T1000 (cell line): ENCODE data around the gene GIGYF1.
"Not testable (repeated sequence)": the region's sequence is repeated elsewhere in the genome, so short reads cannot be mapped to it uniquely, and the experiment has no call there.

Experiments used
- DNase-seq: peaks from one replicate; lab custom pipeline; 2025; ENCODE audit warnings: mixed read lengths; lab: John Stamatoyannopoulos, UW

Gene GIGYF1

DNA sequence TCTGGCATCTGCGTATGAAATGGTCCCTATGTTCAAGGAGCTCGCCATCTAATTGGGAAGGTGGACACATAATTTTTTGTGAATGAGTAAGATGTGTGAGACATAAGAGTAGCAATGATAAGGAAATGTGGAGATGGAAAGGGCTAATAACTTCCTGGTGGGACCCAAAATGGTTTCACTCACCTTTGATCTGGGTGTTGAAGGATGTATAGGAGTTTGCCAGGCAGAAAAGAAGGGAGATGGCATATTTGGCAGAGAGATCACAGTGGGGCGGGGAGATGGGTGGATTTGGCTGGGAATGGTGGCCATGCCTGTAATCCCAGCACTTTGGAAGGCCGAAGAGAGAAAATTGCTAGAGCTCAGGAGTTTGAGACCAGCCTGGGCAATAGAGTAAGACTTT is 16.4 kb upstream of the GIGYF1 start:
- DNase-seq, result no peak

DNA sequence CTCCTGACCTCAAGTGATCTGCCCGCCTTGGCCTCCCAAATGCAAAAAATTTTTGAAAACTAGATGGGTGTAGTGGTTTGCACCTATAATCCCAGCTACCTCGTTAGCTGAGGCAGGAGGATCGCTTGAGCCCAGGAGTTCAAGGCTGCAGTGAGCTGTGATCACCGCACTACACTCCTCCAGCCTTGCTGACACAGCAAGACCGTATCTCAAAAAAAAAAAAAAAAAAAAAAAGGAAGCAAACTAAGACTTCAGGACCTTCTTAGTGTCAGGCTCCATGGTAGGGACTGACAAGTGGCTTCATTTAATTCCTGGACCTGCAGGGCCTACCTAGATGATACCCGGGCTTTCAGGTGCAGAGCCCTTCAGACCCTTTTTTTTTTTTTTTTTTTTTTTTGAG is 14.3 kb upstream of the GIGYF1 start:
- DNase-seq, result no peak

DNA sequence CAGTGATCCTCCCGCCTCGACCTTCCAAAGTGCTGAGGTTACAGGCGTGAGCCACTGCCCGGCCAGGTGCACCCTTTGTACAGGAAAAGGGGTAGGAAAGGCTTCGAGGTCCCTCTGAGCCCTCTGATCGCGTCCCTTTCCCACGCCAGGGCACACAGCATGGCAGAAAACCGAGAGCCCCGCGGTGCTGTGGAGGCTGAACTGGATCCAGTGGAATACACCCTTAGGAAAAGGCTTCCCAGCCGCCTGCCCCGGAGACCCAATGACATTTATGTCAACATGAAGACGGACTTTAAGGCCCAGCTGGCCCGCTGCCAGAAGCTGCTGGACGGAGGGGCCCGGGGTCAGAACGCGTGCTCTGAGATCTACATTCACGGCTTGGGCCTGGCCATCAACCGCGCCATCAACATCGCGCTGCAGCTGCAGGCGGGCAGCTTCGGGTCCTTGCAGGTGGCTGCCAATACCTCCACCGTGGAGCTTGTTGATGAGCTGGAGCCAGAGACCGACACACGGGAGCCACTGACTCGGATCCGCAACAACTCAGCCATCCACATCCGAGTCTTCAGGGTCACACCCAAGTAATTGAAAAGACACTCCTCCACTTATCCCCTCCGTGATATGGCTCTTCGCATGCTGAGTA is 12.7 kb upstream of the GIGYF1 start:
- DNase-seq, result no peak

DNA sequence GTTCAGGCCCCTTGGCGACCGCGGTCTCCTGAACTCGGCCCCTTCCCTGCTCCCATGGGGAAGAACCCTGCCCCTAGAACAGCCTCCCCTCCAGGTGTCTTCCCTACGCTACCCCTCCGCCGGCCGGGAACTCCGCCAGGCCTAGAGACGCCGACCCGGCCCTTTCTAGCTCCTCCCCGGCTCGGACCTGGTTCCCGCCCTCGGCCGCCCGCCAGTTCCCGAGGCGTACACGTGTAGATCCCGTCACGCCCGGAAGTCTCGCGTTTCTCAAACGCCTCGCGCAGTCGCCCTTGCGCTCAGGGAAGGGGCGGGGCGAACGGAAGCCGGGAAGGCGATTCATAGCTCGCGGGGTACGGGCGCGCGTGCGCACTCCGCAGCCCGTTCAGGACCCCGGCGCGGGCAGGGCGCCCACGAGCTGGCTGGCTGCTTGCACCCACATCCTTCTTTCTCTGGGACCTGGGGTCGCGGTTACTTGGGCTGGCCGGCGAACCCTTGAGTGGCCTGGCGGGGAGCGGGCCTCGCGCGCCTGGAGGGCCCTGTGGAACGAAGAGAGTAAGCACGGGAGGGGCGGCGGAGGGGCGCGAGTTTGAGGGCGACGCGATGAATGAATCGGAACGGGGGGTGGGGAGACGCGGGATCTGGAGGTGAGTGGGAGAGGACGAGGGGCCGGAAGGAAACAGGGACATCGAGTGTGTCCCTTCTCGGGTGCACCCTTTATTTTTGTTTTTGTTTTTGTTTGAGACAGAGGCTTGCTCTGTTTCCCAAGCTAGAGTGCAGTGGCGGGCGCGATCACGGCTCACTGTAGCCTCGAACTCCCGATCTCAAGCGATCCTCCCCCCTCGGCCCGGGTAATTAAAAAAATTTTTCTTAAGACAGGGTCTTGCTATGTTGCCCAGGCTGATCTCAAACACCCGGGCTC is 12.0 kb upstream of the GIGYF1 start, which contains the start of gene POP7:
Gene POP7 (plus strand): TSS at position 369 of the 919 bp plus-strand sequence. CDS start 710 bp downstream, outside the sequence.
- DNase-seq, result peak; percentile 90

DNA sequence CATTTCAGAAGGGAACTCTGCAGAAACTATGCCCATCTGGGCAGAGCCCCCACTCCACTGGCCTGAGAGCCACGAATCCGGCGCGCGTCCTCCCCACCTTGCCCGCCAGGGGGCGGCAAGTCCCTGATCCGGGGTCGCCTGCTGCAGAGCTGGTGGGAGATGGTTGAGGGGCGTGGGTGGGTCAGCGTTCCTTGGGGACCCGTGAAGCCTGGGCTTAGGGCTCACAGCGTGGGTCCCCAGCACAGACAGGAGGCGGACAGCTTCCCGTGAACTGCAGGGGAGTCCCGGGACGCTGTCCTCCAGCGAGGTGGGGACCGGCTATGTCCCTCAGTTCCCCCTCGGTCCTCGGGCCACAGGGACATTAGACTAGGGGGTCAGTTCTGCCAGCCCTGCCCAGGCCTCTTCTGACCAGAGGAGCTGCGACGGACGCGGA is 11.3 kb upstream of the GIGYF1 start:
- peak; percentile 70 for DNase-seq

DNA sequence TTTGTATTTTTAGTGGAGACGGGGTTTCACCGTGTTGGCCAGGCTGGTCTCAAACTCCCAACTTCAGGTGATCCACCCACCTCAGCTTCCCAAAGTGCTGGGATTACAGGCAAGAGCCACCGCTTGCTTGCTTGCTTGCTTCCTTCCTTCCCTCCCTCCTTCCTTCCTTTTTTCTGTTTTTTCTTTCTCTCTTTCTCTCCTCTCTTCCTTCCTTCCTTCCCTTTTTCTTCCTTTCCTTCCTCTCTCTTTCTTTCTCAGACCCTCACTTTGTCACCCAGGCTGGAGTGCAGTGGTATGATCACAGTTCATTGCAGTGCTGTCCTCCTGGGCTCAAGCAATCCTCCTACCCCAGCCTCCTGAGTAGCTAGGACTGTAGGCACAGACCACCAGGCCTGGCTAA is 7.0 kb upstream of the GIGYF1 start:
- not testable (repeated sequence) for DNase-seq

DNA sequence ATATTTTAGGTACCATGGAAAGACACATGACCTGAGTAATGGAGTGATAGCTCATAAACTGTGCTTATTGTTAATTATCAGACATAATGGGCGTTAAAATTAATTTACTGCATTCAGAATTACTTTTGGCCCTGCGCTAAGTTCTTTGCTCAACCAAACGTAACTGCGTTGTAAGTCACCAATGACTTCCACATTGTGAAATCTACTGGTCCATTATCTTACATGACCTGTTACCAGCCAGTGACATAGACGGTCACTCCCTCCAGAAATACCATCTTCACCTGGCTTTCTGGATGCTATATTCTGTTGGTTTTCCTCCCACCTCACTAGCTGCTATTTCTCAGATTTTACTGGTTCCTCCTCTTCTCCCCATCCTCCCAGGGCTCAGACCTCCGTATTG is 5.0 kb upstream of the GIGYF1 start:
- no peak for DNase-seq

DNA sequence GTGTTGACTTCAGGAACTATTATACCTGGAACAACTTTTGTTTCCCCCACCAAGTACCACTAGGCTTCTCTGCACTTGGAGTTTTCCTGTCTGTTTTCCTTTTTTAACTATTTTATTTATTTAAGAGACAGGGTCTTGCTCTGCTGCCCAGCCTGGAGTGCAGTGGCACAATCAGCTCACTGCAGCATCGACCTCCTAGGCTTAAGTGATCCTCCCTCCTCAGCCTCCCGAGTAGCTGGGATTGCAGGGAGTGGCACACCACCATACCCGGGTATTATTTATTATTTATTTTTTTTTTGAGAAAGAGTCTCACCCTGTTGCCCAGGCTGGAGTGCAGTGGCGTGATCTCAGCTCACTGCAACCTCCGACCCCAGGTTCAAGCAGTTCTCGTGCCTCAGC is 2.1 kb upstream of the GIGYF1 start:
- DNase-seq, result no peak

DNA sequence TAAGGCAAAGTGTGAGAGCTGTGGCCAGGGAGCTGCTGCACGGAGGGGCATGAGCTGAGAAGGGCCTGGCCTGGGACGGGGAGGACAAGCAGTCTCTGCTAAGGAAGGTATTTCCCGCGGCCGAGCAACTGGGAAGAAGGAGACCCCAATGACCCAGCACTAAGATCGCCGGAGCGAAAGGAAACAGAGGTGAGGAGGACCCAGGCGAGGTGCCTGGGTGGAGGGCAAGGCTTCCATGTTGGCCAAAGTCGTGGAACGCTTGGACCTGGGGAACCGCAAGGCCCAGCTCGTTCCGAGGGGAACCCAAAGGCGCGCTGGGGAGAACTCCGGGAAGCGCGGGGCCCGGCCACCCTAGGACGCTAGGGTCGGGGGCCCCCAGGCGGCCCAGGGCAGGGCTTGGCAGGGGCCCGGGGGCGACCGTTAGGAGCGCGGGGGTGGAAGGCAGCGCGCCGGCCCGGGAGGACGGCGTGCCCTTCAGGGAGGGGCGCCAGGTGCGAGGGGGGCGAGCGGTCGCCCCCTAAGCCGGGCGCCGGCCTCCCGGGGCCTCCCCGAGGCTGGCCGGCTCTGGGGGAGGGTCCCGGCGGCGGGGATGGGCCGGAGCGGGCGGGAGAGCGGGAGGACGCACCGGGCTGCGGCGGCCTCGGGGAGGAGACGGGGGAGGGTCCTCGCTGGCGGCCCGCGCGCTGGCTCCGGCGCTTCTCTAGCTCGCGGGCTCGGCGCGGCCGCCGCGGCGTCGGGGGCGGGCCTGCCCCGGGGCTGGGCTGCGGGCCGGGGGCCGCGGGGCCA is 545 bp downstream of the GIGYF1 start:
- DNase-seq, result no peak

DNA sequence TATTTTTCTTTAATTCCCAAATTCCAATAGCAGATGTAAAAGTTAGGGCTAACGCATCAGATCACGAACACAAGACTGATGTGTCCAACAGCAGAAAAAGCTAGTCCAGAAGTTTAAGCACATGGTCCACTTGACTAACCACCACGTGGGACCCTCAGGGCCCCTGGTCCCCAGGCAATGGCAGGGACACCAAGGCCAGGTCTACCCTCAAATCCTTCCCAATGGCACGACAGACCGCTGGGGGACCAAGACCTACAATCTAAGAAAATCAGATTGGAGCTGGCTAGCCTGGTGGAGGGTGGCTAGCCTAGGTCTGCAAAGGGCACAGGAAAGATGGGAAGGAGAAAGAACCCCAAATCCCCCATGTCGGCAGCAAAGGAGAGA is 1.5 kb downstream of the GIGYF1 start:
- no peak for DNase-seq

DNA sequence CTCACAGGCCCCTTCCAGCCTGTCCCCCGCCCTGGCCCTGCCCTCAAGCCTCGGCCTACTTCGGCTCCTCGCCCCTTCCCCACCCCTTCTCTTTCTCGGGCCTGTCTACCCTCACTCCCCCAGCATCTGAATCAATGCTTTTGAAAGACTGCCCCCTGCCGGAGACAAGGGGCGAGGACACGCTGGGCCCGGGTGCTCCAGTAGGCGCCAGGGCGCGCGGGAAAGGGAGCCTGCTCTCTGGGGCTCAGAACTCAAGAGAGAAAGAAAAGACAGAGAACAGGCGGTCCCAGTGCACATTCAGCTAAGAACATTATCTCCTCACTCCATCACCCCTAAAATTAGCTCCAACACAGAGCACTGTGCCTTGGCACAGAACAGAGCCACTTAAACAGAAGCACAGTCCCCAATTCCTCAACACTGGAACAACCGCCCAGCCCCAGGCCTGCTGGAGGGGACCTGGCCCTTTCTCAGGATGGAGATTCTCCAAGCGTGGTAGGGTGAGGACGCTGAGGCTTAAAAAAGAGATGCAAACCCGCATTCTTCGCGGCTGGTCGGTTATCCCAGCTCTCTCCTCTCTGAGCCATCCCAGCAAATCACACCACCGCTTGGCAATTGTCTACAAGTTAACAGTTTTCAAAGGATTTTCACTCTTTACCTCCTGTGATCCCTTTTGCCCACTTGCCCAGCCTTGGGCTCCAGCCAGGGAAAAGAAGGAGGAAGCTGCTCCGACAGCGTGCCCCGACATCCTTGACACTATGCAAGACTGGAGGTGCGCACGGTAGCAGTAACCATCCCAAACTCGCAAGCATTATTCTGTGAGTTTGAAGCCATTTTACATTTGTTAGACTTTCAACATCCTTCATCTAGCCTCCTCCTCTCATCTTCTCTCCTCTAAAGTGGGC is 2.1 kb downstream of the GIGYF1 start:
- peak; percentile 38 for DNase-seq

DNA sequence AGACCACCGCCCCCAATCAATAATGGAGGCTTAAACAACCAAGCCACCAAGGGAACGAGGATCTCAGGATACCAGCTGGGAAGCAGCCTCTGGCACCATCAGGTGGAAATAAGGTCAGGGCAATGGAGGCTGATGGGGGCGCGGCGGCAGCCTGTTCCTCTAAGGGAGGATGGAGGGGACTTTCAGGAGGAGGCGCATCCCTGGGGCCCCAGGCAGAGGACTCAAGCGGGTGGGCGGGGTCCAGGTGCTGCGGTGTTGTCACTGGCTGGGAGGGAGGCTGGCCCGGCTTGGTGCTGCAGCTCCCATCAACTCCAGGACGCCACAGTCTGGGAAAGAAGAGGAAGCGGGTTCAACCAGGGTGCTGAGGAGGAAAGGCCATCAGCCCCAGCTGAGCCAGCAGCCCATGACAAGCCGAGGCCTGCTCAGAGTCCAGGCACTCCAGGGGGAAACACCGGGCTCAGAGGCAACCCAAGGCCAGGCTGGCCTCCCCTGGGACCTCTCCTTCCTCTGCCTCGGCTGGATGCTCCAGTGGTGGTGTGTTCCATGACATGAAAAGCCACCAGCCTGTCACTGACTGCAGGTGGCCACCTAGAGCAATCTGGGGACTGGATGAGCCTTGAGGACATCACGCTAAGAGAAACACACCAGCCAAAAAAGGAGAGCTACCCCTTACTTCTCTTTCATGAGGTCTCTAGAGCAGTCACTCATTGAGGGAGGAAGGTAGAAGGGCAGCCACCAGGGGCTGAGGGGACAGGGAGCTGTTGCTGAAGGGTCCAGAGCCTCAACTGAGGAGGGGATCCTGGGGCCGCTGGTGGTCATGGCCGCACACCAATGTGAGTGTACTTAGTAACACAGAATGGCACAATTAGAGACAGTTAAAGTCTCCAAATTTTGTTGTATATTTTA is 4.6 kb downstream of the GIGYF1 start:
- DNase-seq, result no peak

DNA sequence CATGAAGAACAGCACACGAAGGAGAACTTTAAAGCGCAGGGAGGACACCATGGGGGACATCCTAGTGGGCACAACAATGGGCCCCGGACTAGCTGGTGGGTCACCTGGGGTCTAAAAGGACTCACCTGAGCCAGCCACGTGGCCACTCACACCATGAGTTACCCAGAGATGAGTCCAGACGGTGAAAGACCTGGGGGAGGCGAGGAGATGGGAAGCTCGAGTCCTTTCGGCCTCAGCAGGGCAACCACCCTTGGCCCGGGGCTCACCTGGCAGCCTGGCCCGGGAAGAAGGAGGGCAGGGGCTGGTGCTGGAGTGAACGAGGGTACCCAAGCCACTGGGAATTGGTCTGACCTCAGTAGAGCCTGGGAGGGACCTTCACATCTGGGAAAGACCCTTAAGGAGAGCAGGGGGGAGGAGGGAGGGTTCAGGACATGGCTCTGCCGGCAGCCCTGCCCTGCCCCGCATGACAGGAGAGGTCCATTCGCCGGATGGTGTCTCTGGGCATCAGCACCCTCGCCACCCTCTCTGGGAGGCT is 5.7 kb downstream of the GIGYF1 start:
- DNase-seq, result no peak

DNA sequence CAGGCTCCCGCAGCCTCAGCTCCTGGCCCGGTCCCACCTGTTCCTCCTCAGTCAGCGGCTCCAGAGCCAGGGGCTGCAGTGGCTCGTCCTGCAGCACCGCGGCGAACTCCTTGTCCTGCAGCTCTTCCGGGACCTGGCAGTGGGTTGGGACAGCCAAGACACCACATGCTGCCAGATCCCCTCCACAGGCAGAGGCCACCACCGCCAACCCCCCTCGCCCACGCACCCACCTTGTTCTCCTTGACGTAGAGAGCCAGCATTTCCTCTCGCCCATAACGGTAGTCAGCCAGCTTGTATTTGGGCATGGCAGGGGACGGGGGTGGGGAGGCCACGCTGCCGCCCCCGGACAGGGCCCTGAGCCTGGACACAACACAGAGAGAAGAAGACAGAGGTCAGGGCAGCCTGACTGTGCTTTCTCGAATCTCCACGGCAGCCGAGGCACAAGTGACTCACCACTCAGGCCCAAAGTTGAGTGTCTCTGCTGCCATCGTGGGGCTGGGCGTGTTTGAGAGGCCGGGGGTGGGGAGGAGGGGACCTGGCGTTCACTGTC is 6.2 kb downstream of the GIGYF1 start:
- no peak for DNase-seq

DNA sequence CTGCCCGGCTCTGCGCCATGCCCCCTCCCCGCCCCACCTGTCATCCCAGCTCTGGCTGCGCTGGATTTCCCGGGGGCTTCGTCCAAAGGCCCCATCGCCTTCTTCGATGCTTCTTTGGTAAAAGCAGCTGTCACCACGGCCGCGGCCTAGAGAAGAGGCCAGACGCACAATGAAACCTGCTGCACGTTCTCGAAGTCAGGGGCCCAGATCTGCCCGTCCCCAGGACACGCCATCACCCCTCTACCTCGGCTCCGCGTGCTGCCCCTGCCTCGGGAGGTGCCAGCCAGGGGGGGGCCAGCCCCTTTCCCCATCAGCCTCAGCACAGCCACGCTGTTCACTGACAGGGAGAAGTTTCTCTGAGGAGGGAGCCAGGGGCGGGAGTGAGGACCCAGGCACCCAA is 6.8 kb downstream of the GIGYF1 start:
- no peak for DNase-seq

DNA sequence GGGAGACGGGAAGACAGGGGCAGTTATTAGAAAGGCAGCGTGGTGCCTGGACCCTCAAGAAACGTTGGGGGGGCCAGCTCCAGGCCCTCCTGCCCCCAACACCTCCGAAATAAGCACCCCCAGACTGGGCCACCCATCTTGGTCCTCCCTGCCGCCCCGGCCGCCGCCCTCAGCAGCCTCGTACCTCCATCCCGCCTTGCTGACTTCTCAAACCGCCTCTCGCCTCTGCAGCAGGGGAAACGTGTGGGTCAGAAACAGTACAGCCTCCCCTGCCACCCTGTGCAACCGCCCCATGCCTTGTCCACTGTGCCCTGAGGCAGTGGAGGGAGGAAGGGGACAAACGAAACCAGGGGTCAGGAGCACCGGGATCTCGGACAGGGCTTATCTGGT is 7.2 kb downstream of the GIGYF1 start:
- DNase-seq, result no peak

DNA sequence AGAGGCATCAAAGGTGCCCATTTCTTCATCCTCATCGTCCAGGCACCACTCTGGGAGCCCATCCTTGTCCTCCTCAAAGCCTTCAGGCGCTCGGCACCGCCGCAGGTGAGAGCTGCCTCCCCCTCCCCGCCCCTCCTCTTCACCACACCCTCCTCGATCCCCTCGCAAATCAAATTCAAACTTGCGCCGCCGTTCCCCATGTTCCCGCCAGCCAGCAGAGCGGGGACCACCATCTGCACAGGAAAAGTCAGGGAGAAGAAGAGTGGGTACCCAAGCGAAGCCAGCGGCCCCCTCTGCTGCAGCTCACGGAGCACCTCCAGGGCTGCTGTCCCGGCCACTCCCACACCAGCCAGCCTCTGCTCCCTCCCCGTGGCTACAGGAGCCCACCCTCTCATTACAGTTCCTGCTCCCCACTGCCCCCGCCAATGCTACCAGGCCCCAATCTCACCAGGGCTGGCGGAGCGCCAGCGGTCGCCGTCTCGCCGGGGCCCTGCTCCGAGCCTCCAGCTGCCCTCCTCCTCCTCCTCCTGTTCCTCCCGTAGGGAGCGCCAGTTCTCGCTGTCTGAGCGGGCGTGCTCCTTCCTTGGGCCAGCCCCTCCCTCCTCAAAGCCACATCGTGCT is 7.7 kb downstream of the GIGYF1 start:
- DNase-seq, result no peak

DNA sequence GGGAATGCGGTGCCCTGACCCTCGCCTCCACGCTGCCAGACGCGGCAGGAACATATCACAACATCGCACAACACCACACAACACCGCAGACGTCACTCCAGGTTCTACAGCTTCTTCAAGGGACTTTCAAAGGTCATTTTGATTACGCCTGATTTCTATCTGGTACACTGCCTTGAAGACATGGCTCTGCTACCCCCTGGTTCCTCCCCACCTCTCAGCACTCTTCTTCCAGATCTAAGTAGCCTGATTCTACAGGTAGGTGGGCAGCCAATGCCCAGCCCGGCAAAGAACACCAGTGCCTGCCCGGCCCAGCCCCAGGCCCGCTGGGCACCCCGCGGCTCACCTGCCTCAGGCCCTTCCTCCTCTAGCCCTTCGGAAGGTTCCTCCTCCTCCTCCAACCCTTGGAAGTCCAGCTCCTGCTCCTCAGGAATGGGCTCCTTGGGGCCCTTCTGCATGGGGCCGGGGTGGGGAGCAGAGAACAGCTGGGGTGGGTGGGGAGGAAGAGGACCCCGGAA is 8.4 kb downstream of the GIGYF1 start:
- DNase-seq, result no peak

DNA sequence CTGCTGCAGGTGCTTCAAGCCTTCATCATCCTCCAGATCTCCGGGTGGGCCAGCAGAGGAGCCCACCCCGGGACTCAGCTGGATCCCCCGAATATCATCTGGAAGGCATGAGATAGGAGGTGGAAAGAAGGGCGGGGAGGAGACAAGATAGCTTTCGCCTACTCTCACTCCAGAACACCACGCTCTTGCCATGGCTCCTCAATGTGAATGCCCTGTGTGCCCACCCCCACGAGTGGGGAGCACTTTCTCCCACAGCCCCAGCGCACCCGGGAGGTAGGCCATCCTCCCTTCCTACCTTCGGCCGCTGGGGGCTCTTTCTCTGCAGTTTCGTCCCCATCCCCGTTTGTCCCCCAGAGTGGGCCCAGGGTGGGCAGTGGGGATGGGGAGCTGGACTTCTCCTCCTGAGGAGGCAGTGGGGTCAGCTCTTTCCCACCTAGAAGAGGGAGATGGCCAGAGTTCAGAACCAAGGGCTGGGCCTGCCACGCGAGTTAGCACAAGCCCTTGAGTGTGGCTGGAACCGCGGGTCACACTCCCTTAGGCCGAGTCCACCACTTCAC is 8.9 kb downstream of the GIGYF1 start:
- DNase-seq, result no peak
